Vagina (tissue), 2 donors: Measurements from ENCODE around the gene OLFML2A.

ENCODE experiments used
- POLR2A ChIP-seq, 2 donors: fragments of 450-650 bp; IDR thresholded peaks; one replicate each; pipeline ENCODE4 v1.6.1; 2017; ENCODE audit warnings: antibody characterized with exemption in 2 of 2, mild to moderate bottlenecking in 2 of 2, moderate library complexity in 2 of 2
- POLR2AphosphoS5 ChIP-seq, 2 donors: sonication (generic); formaldehyde crosslinking; IDR thresholded peaks; one replicate each; pipeline ENCODE4 v1.9.0; 2017; ENCODE audit warnings: antibody characterized with exemption in 2 of 2, mild to moderate bottlenecking in 2 of 2, low read depth in 1 of 2; ENCODE audit not compliant: insufficient read depth in 1 of 2
- TF ChIP-seq, protein P1 (sequence below), 3 experiments: fragments of 450-650 bp in 2 of 3; fragments of 200-600 bp in 1 of 3; sonication (generic) in 1 of 3; IDR thresholded peaks; one replicate each; pipeline ENCODE4 v1.5.1; 2017 to 2019; ENCODE audit warnings: antibody characterized with exemption in 3 of 3, mild to moderate bottlenecking in 2 of 3, moderate library complexity in 2 of 3

DNA sequence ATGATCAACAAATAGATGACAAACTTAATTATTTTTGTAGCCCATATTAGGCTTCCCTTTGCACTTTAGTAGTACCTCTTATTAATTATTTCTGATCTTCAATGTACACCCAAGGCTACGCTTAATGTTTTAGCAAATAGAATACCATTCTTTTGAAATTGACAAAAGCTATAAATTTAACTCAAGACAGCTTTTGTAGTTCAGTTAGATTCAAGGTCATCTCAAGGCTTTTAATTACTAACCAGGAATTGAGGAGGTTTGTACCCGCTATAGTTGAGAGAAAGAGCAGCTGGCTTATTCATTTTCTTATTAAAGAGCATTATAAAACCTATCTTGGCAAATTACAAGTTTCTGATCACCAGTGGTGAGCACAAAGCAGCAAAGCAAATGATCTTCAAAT lies 20.9 kb upstream of the OLFML2A start:
- TF ChIP-seq, protein P1, sequence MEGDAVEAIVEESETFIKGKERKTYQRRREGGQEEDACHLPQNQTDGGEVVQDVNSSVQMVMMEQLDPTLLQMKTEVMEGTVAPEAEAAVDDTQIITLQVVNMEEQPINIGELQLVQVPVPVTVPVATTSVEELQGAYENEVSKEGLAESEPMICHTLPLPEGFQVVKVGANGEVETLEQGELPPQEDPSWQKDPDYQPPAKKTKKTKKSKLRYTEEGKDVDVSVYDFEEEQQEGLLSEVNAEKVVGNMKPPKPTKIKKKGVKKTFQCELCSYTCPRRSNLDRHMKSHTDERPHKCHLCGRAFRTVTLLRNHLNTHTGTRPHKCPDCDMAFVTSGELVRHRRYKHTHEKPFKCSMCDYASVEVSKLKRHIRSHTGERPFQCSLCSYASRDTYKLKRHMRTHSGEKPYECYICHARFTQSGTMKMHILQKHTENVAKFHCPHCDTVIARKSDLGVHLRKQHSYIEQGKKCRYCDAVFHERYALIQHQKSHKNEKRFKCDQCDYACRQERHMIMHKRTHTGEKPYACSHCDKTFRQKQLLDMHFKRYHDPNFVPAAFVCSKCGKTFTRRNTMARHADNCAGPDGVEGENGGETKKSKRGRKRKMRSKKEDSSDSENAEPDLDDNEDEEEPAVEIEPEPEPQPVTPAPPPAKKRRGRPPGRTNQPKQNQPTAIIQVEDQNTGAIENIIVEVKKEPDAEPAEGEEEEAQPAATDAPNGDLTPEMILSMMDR (IDR thresholded peaks at IDR 0.05), result no peak
- TF ChIP-seq POLR2A (IDR thresholded peaks at IDR 0.05), result no peak
- no peak for TF ChIP-seq POLR2AphosphoS5 (IDR thresholded peaks at IDR 0.05; ENCODE audit: insufficient read depth in 1 of 2, low read depth in 1 of 2)
